GM21390 (cell line): ENCODE results near the gene SLIT3.

Experiments
- ATAC-seq: cut with Tn5 transposase; IDR thresholded peaks from one replicate; pipeline ENCODE4 v1.9.1; 2021; ENCODE audit not compliant: unreplicated experiment

Gene SLIT3

DNA sequence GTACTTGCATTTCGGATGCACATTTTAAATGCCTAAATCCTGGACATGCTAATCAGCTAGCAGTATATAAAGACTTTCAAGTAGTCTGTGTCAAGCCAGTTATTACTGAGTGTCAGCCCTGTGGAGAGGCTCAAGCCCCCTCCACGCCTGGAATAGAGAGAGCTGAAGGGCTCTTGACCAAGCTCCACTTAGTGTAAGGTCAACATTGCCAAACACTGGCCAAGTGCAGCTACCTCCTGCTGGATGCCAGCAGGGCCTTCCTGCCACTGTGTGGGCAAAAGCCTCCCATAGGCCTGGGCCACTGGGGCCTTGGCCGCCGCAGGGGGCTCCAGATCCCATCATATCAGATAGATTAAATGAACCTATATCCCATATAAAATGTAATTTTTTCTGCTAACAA, 482.4 kb downstream of the SLIT3 start:
- no peak for ATAC-seq

DNA sequence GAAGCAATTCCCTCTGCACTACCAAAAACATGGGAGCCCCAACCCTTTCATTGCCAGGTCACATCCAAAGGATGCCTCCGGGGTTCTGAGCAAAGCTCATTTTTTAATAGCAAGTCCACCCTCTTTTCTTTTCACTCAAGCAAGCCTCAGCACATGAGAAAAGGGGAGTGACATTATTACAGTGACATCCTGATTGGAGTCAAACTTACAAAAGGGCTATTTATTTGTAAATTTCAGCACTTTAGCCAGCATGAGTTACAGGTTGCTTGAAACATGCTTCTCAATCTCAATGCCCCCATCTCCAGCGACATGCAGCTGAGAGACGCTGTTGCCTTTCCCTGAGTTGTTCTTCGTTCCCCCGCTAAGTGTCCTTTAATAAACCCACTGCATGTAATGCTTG, 483.3 kb downstream of the SLIT3 start:
- ATAC-seq, result no peak

DNA sequence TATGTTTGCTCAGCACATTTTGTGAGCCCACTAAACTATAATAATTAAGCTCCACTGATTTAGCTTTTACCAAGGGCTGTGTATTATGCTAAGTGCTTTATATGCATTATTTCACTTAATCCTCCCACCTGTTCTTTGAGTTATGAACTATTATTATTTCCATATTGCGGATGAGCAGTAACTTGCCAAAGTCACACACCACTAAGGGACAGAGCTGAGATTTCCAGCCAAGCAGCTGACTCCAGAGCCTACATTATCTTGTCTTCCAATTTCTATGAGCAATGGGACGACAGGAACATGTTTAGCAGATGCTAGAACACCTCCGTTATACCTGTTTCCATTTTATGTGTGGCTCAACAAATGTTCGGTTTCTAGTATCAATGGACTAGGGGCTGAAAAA, 484.3 kb downstream of the SLIT3 start:
- no peak for ATAC-seq

DNA sequence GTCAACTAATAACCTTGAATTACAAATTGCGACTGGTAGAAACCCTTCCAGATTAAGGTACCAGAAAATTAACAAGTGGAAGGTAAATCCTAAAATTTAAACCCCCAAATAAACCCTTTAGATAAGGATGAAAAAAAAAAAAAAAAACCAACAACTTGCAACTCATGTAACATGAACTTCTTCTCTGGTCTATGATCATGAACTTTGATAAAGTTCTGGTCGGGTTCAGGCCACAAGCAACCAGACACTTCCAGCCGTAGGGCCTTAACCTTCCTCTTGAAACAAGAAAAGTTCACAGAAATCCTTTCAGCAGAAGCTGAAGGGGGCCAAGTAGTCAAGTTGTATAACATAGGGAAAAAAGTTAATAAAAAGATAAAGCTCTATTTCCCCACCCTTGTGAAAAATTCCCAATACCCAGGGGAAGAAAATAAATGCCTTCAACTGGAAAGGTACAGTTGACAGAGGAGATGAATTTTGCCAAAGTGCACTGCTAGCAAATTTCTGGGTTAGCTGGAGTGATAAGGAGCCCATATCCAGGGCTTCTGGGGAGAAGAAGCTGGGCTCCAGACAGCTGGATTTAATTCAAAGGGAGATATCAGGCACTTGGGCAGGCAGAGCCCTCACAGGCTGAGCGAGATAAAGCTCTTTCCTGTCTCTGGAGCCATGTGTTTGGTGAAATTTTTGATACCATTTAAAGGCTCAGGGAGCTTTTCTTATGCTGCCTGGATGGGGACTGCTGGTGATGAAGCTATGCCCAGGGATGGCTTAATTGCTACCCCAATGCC, 487.6 kb downstream of the SLIT3 start:
- ATAC-seq, result no peak

DNA sequence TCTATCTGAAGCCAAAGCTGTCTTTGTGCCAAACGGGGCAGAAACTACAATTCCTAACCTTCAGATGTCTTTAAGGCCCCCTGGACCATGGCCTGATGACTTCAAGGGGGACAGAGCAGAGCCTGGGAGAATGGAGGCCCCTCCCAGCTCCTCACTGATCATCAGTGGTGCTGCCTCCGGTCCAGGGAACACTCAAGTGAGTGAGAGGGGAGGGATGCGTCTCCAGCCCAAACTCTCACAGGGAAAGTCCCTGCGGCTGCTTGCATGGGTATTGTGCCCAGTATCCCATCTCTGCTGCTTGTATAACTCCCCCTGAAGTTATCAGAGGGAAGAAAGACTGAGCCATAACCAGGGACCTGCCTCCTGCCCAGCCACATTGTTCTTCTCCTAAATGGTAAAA, 490.3 kb downstream of the SLIT3 start:
- ATAC-seq, result no peak

DNA sequence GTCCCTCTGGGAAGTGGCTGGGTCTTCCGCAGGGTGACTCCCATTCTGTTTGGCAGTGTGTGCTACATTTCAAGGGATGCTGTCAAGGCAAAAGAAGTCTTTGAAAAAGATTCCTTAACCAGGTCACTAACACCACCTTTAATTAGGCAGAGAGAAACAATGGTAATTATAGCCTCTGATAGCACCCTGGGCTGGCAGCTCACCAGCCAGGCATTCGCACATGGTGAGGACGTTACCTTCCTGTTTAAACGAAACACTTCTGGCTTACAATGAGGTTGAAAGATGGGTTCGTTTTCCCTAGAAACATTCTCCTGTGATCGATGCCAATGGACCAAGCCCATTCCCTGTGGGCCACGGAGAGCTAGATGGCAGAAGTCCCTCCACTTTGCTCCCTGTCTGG, 491.7 kb downstream of the SLIT3 start:
- no peak for ATAC-seq

DNA sequence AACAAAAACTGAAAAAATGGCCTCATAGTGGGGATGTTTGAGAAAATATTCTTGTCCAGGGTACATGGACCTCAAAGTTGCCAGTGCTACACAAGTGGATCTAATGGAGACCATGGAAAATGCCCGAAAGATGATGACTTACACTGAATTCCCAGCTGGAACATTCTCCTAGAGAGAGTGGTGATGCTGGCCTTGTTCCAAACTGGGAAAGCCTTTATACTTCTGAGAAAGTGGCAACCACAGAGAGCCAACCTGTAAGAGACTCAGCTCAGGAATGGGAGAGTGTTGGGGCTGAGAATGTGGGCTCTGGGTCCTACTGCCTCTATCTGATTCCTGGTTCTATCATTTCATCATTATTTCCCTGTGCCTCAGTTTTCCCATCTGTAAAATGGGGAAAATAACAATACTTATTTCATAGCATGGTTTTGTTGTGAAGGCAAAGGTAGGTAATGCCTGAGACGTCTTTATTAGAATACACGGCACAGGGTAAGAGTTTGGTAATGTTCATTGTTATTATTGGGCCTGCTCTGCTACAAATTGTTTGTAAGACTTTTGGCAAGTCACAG, 492.8 kb downstream of the SLIT3 start:
- no peak for ATAC-seq

DNA sequence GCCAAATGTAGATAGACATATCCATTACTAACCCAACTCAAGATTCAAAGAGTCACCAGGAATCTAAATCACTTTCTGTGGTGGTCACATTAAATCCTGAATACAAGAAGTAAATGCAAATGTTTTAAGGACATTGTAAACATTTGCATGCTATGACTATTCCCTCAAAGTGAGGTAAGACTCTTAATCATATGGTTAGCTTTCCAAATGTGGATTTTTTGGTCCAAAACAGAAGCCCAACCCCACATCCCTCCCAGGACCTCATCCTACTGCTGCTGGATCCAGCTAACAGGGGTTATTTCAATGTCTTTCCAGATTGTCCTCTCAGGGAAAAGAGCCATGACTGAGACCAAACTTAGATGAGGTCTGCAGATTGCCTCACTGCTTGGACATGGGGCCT, 493.7 kb downstream of the SLIT3 start:
- no peak for ATAC-seq

DNA sequence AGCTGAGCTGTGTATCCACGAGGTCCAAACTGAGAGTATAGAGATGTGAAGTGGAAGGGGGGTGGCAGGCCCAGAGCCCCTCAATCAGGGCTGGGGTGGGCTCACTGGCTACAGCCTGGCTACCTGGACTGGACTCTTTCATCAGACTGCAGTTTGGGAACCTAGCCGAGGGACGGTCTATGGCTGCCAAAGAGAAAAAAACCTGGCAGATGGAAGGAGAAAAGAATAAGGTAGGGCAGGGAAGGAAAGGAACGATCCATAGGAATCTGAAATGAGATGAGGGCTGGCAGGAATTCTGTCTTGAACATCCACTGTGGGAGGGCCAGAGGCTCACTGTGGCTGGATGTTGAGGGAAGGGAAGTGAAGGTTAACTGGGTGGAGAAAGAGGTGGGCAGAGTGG, 497.4 kb downstream of the SLIT3 start:
- ATAC-seq, result no peak

DNA sequence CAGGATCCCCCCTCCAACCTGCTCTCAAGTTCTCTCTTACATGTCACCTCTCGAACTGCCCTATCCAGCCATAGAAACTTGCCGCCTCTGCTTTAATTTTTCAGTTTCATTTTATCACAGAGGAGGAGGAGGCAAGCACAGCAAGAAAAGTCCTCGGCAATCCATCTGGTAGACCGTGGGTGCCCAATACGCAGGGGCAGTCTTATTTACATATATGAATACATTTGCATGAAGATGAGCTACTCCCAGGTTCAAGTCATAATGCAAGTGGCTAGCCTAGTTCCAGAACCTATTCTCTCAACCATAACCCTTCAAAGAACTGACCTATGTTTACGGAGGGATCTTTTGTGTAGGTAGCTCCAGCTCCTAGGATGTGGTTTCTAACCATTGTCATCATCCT, 498.6 kb downstream of the SLIT3 start:
- ATAC-seq, result no peak

DNA sequence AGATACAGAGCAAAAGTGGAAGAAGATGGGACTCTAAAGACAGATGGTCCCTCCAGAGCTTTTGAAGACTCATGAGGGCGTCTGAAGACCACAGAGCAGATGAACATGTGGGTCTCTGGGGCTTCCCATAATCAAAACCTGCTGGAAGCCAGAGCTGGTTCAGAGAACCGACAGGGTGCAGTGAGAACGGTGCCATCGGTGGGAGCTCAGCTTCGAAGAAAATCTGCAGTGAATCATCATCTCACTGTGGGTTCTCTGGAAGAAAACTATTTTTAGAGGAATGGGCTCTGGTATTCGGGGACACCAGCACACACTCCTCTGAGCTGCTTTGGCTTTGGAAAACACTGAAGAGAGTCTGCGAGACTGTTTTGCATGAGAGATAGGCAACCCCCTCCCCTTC, 499.4 kb downstream of the SLIT3 start:
- ATAC-seq, result no peak

DNA sequence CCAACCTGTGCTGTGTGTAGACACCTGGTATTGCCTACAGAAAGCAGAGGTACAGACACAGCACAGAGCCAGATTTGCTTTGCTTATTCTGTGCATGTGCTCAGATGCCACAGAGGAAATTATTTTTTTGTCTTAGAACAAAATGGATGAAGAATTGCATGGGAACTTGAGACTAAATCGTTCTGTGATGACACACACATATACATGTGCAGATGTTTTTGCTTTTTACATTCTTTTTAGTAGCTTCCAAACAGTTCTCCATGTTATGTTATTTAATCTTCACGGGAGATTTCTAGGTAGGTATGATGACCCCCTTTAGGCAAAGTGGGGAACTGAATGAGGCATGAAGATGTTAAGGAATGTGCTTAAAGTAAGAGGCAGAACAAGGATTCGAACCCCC, 500.2 kb downstream of the SLIT3 start:
- ATAC-seq, result no peak

DNA sequence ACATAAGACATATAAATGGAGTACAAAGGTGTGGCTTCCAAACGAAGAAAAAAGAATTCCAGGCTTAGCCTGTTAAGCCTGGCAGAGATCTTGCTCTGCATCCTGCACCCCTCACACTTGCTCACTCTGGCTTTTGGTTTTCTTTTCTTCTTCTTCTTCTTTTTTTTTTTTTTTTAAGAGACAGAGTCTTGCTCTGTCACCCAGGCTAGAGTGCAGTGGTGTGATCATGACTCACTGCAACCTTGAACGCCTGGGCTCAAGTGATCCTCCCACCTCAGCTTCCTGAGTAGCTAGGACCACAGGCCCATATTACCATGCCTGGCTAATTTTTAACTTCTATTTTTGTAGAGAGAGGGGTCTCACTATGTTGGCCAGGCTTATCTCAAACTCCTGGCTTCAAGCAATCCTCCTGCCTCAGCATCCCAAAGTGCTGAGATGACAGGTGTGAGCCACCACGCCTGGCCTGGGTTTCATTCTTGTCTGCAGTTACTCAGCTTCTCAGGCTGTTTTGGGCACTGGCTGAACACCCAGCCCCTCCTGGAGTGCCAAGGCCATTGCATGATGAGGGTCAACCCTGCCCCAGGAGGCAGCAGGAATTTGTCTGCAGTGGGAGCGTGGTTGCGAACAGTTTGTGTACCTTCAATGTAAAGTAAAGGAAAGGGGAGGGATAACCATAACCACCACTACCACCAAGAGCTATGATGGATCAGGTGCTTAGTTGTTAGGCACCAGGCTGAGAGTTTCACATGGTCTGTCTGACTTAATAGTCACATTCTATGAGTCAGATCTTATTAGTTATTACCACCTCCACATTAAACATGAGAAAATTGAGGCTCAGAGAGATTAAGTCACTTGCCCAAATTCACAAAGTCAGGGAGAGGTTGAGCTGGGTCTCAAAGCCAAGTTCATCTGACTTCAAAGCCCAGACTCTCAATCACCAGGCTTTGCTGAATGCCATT, 502.6 kb downstream of the SLIT3 start:
- ATAC-seq, result no peak

DNA sequence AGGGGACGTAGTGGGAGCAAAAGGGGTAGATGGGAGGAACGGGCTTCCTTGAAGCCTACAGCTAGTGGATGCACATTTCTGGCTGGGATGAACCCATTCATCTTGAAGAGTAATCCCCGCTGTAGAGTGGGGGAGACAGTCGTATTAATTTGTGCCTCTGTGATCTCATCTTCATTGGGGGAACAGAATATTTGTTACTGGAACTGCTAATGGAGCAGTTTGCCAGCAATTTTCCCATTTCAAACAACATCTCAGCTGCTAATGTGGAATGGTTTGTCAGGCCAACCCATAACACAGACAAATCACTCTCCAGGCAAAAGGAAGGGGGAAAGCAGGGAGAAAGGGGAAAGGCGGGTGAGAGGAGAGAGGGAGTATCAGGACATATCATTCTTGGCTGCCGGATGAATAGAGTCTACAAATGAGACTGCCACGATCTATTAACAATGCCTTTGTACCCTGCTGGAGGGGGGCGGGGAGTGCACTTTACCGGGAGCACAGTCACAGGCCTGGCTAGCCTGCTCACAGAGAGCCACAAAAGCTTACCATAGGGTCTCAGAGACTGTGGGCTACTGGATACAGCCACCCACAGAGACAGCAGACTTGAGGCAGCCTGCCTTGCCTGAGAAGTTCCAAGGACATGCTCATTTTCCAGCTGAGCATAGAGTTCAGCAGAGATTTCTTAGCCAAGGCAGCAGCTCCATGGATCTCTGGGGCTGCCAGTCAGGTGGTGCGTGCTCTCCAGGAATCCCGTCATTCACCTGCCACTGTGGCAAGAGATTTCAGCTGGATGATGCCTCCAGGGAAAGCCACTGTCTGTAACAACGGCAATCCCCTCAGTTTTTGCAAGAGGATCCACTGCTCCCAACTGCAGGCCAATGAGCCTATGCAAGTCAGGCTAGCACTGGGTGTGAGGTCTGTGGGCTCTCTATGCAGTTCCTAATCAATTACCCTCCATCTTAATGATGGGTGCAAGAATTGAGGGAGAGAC, 504.1 kb downstream of the SLIT3 start:
- no peak for ATAC-seq

DNA sequence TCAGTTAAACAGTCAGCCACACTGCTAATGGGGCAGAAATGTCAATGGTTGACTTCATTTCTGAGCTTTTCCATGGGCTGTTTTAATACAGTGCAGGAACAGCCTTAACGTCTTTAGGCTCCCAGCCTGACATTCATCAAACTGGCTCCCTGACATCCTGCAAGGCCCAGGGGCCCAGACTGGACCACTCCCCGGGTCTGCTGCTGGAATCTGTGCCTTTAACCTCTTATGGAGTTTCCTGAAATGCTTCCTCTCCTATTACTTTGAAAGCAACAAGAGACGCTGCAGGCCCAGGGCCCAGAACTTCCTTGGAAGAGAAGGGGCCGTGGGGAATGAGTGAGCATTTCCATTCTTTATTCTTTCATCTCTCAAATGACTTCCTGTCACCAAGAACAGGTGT, 504.9 kb downstream of the SLIT3 start:
- ATAC-seq, result no peak

DNA sequence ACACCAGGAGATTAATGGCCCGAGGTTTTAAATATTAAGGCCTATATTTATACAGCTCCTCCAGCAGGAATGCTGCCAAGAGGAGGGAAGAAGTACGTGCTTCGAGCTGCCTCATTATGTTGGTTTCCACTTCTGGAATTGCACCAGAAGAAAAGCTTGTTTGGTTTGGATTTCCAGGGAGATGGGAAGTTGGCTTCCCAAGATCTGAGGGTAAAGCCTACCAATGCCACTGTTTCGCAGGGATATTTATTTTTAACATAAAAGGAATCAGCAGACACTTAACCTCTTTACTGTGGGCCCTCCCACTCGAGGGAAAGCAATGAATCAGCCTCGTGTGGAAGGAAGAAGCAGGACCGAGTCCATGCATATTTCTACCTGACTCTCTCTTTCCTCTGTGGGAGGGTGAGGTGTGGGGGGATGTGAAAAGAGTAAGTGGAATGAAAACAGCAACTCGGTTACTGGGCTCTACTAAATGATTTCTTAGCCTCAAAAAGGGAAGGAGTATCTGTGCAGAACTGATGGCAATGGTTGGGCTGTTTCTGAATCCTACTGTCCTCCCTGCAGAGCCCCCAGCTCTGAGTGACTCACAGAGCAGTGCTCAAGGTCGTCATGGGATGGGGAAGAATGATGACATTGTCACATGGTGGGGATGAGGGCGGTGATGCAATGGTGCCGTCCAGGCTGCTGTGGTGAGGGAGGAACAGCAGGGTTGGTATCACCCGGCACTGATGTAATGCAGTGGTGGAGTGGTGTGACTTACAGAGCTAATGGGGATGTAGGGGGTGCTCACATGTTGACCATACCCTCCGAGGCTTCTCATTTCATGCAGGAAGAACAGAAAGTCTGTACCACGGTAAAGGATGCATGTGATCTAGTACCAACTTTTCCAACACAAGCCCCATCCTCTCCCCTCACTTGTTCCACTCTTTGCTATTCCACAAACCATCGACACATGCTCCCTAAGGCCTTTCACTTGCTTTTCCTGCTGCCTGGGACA, 506.8 kb downstream of the SLIT3 start:
- ATAC-seq, result no peak

DNA sequence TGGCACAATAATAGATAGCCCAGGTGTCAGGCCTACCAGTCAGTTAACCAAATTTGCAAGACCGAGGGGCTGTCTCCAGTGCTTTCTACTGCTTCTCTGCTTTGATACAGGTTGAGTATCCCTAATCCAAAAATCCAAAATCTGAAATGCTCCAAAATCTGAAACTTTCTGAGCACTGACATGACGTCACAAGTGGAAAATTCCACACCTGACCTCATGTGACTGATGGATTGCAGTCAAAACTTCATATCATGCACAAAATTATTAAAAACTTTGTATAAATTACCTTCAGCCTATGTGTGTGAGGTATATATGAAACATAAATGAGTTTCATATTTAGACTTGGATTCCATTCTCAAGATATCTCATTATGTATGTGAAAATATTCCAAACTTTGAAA, 508.3 kb downstream of the SLIT3 start:
- ATAC-seq, result no peak

DNA sequence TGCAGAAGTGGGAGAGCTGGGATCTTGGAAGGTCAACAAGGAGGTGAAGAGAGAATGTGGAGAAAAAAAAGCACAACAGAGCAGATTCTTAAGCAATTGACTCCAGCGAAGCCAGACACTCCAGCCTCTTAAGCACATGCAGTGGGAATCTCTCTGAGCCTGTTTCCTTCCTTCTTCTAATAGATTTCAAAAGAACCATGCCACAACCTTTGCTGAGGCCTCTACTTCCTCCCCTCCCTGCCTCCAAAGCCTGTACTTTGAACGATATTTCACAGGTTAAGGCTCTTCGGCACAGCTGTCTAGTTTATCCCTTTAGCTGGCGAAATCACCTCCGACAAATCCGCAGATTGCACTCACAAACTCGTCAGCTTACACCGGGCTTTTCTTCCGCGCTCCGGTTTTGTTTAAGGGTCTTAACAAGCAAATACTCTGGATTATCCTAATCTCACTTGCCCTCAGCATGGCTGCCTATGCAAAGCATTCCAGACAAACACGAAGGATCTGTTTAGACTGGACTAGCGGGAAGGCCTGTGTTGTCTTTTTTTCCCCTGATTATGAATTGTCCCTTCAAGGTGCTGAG, 510.2 kb downstream of the SLIT3 start:
- ATAC-seq, result no peak

DNA sequence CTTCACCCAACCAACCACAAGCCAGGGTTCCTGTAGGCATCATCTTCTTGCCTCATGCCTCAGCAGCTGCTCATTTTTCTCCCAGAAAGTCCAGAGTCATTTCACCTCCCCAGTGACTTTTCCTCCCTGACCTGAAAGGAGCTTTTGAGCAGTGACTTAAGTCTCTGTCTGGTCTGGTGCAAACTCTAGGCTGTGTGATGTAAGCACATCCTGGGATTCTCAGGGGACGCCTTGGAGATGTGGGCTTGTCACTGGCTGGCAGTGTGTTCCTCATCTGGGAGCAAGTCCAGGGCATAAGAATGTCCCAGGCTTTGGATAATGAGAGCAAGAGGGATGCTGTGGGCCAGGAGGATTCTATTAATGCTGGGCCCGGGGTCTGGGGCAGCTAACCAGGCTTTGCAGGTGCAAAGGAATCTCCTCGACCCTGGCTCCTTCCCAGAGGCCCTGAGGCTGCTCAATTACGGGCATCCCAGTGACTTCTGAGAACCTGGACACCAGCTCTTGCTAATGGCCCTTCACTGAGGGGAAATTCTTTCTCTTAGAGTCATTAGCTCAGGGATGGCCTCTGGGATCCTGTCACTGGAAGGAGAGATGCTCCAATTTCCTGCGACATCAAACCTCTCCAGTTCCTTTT, 510.8 kb downstream of the SLIT3 start:
- no peak for ATAC-seq
